Activated CD8-positive, alpha-beta memory T cell treated with anti-CD3 and anti-CD28 coated beads, Interleukin-2, amount 50 U/mL, for 1 hour (primary cell): Measurements from ENCODE around the gene KSR1.

Experiments
- DNase-seq: peaks from one replicate; pipeline ENCODE4 v3.0.0-alpha.2; 2020; ENCODE audit errors: extremely low read depth

Gene KSR1

DNA sequence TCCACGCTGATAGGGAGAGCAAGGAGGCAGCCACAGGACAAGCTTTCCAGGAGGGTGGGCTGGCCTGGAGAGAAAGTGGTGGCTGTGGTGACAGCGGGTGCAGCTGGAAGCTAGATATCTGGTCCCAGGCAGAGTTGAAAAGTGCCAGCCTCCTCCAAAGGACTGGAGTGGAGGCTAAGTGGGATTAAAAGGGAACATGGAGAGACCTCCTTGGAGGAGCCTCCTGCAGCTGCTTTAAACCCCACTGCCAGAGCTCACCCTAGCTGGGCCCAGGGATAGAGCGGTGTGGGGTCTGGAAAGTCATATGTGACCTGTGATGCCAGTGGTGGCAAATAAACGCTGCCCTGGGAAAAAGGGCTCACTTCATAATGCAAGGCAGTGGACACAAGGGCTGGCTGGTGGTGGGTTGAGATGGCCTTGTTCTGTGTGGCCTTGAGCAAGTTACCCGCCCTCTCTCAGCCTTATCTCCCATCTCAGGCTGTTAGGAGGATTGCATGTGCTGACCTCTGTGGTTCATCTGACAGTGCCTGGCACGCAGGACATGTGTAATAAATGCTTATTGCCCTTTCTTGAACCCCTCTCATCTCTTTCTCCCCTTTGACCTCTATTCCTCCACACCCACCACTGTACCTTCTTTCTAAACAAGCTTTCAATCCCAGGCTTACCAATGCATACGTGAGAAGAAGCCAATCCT is 113.8 kb downstream of the KSR1 start:
- no peak for DNase-seq

DNA sequence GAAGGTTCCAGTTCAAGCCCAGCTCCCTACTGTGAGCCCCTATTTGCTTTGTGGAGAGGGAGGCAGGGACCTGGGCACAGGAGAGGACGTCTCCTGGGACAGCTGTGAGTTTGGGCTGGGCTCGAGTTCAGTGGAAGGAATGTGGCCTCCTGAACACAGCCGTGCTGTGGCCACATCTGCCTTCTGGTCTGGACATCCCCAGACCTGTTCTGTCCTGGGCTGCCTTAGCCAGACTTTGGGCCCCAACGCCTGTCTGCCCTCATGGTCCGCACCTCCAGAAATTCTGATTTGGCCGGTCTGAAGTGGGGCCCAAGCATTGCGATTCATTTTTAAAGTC is 114.3 kb downstream of the KSR1 start:
- DNase-seq = no peak

DNA sequence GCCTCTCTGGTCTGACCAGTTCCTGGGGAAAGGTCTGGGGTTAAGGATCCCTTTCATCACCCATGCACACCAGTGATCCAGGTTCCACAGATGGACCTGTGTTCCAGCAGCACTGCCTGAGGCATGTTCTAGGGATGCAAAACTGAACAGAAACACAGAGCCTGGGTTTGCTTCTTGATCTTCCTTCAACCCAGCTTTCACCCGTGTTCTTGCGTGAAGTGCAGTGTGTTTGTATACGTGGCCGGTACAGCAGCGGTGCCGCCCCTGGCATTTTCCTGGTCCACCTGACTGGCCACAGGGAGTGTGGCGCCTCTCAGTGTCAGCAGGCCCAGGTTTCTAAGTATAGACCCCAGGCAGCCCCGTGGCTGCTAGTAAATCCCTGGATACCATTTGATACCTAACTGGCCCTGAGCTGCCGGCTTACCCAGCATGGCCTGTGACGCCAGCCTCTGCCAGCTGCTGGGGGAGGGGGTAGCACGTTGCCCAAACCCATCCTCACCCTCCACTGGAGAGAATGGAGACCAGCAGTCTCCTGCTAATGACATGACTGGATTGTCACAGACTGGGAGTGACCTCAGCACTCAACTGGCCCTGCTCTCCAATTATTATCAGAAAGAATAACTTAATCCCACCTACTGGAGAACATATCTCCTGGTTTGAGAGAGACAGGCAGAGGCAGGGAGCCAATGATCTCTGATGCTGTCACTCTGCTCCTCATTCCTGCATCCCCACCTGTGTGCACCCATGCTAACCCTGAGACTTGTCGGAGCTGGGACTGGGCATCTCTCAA is 115.5 kb downstream of the KSR1 start:
- no peak for DNase-seq

DNA sequence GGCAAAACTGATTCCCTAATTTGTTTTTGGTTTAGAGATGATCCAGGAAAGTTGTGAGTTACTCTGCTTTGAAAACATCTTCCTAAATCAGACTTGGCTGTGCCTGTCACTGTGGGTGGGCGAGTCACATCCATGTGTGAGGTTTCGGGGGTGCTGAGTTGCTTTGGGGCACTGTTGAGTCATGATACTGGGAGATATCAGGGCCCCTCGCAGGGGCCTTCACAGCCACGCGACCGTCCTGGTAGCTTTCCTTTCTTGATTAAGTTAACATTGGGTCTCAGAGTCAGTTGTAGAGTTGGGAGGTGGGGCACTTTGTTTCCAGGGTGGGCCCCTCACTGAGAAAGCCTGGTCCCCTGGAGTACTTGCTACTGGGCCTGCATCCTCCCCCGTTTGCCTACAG is 116.4 kb downstream of the KSR1 start:
- no peak for DNase-seq

DNA sequence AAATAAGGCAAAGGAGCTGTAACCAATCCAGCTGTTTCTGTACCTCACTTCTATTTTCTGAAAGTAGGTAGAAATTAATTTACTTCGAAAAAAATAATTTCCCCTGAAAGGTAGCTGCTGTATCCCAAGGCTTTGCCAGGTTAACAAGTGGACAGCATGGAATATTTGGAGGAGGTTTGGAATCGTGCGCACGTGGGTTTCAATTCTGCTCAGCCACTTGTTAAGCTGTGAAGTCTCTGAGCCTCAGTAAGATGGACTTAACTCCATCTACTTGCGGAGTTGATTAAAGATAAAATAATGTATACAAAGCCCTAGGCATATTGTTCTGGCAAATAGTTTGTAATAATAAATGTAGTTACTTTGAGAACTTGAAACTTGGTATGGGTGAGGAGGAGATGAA is 117.3 kb downstream of the KSR1 start:
- DNase-seq = no peak

GRCh38 chr17:27573971-27574525 is 117.8 kb downstream of the KSR1 start:
- no peak for DNase-seq

DNA sequence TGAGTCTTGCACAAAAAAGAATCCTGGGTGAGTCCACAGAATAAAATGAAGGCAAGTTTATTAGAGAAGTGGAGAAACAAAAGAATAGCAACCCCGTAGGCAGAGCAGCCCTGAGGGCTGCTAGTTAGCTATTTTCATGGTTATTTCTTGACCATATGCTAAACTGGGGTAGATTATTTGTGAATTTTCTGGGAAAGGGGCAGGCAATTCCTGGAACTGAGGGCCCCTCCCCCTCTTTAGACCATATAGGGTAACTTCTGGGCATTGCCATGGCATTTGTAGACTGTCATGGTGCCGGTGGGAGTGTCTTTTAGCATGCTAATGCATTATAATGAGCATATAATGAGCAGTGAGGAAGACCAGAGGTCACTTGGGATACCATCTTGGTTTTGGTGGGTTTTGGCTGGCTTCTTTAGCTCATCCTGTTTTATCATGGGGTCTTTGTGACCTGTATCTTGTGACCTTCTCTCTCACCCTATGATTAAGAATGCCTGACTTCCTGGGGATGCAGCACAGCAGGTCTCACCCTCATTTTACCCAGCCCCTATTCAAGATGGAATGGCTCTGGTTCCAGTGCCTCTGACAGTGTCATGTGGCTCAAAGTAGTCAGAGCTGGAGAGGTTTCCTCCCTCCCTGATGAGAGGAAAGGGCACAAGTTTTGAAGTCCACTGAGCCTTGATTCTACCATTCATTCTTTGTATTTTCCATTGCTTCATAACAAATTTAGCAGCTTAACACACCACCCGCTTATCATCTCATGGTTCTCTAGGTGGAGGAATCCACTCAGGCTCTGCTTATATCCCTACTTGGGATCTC is 119.1 kb downstream of the KSR1 start:
- no peak for DNase-seq

- no peak for DNase-seq
Observed at GRCh38 chr17:27575912-27576252, 119.6 kb downstream of the KSR1 start.

- DNase-seq = no peak
Observed at GRCh38 chr17:27576477-27577083, 120.3 kb downstream of the KSR1 start.

DNA sequence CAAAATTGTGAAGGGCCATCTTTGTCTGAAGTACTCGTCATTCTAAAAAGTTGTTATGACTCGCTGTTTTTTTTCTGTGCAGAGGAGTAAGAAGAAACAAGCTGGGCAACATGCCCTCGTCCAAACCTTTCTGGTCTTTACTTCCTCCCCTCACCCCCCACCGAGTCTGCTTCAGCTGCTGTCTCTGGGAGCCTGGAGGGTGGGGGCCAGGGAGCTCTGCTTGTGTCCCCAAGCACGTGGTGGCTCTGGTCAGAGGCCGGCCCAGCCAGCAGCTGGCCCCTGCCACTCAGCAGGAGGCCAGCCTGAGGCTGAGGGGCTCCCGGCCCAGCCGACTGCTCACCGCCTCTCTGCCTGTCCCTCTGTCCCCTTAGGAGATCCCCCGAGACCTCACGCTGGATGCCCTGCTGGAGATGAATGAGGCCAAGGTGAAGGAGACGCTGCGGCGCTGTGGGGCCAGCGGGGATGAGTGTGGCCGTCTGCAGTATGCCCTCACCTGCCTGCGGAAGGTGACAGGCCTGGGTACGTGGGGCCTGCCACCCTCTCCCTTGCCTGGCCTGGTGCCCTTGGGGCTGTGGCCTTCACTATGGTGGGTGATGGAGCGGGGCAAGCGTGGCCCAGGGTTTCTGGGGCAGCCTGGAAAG is 121.0 kb downstream of the KSR1 start:
- DNase-seq = no peak

DNA sequence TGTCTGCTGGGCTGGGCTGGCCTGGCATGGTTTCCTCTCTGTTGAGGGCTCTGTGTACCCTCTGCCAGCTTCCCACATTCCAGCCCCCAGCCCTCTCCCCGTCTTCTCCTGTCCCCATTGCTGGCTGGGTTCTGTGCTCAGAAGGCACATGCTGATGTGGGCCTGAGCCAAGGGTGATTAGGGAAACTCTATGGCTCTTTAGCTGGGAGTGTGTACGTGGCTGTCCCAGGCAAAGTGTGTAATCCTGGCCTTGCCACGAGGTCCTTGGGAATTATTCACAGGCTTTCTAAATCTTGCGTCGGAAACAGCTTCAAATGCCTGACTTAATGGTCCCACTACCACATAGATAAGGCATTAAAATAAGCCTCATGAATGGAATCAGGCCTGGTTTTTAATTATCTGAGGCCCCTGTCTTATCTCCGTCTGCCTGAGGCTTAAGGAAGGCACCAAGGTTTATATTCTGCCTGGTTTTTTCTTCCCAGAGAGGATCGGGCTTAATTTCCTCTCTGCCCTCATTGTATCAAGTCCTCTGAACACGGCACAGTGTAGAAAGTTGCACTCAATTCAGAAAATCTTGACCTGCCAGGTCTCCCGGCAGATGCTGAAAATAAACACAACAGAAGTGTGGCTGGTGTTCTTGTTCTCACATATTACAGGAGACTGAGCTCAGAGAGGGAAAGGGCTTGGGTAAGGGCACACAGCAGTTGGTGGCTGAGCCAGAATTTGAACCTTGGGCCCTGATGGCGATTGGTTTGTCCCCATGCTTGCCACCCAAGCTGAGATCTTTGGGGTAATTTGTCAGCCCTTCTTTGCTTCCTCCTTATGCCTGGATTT is 121.9 kb downstream of the KSR1 start:
- no peak for DNase-seq

GRCh38 chr17:27578718-27579085 is 122.5 kb downstream of the KSR1 start:
- DNase-seq = no peak

- DNase-seq = no peak
Observed at GRCh38 chr17:27579304-27579703, 123.1 kb downstream of the KSR1 start.

DNA sequence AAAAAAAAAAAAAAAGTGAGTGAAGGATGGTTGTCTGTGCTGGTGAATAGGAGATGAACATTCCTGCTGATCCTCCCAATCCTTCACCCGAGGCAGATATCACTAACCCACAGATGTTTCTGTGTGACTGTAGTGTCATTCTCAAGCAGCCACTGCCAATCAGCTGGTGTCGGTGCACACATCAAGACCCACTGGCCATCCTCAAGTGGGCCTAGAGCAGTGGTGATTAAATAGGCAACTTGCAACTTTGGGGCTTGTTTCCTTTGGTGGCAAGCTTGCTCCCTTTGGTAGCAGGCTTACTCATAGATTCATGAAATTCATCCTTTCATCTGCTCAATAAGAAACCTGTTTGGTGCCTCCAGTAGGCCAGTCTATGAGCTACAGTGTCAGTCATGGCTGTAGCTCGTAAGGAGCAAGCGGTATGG is 123.7 kb downstream of the KSR1 start:
- DNase-seq = no peak

DNA sequence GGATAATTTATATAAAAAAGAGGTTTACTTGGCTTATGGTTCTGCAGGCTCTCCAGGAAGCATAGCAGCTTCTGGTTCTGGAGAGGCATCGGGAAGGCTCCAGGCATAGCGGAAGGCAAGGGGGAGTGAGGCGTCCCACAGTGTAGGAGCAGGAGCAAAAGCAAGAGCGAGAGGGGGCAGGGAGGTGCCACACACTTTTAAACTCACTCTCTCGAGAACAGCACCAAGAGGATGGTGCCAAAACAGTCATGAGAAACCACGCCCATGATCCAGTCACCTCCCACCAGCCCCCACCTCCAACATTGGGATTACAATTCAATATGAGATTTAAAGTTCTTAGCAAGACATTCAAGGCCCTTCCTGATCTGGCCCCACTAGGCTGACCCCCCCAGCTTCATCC is 124.8 kb downstream of the KSR1 start:
- DNase-seq = no peak

DNA sequence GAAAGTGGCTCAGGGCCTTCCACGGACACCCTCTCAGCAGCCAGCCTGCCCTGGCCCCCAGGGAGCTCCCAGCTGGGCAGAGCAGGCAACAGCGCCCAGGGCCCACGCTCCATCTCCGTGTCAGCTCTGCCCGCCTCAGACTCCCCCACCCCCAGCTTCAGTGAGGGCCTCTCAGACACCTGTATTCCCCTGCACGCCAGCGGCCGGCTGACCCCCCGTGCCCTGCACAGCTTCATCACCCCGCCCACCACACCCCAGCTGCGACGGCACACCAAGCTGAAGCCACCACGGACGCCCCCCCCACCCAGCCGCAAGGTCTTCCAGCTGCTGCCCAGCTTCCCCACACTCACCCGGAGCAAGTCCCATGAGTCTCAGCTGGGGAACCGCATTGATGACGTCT is 126.4 kb downstream of the KSR1 start:
- DNase-seq = no peak

GRCh38 chr17:27585153-27585681 is 129.0 kb downstream of the KSR1 start:
- no peak for DNase-seq

- no peak for DNase-seq
Observed at GRCh38 chr17:27585792-27586191, 129.5 kb downstream of the KSR1 start.

GRCh38 chr17:27586203-27586721 is 130.0 kb downstream of the KSR1 start:
- no peak for DNase-seq

GRCh38 chr17:27588354-27588753 is 132.1 kb downstream of the KSR1 start:
- no peak for DNase-seq
